Natural killer cell (primary cell): ENCODE data around the gene HEXB. TPM values are rescaled to one million over a fixed set of nuclear protein-coding genes. Genes with fewer than 3 reads are reported as not detected.
A peak's percentile ranks its signal among the peaks of the same experiment; 100 is the strongest.

Experiments used
- ATAC-seq, 3 donors: fragments of 150-1000 bp in 2 of 3; fragments of 200-7000 bp in 1 of 3; cut with Tn5 transposase; 1 replicate in 1 of 3; 2 replicates in 2 of 3; pipeline ENCODE4 v1.10.0; 2021; ENCODE audit warnings: mild to moderate bottlenecking in 2 of 3, moderate library complexity in 2 of 3
- DNase-seq, 2 donors: peaks; one replicate each; pipeline versions ENCODE4 v3.0.0 to v3.0.0-alpha.2; 2013 to 2021; ENCODE audit warnings: mixed read lengths in 1 of 2
- H3K27ac ChIP-seq: one replicate; pipeline ENCODE4 v1.5.1; 2013; ENCODE audit warnings: mild to moderate bottlenecking, low read length
- H3K27me3 ChIP-seq: one replicate; pipeline ENCODE4 v1.6.1; 2013; ENCODE audit warnings: low read length; ENCODE audit not compliant: control insufficient read depth, insufficient read depth
- H3K36me3 ChIP-seq: one replicate; pipeline ENCODE4 v1.6.1; 2013; ENCODE audit warnings: low read length; ENCODE audit not compliant: control insufficient read depth, insufficient read depth
- H3K4me1 ChIP-seq: one replicate; pipeline ENCODE4 v1.6.1; 2013; ENCODE audit warnings: low read length; ENCODE audit not compliant: control insufficient read depth, insufficient read depth
- H3K4me3 ChIP-seq: one replicate; pipeline ENCODE4 v1.5.1; 2013; ENCODE audit warnings: low read length
- H3K9me3 ChIP-seq: one replicate; pipeline ENCODE4 v1.6.1; 2013; ENCODE audit warnings: low read length; ENCODE audit not compliant: control insufficient read depth, insufficient read depth
- H3K27ac Mint-ChIP-seq, 2 donors: one replicate each; pipeline ENCODE4 v1.8.0; 2022; ENCODE audit warnings: mild to moderate bottlenecking in 2 of 2, mixed read lengths in 2 of 2, moderate library complexity in 1 of 2
- H3K27me3 Mint-ChIP-seq, 2 donors: one replicate each; pipeline ENCODE4 v1.8.0; 2022; ENCODE audit warnings: low read depth in 2 of 2, mixed read lengths in 2 of 2
- H3K36me3 Mint-ChIP-seq: one replicate; pipeline ENCODE4 v1.8.0; 2022; ENCODE audit warnings: mixed read lengths
- H3K4me1 Mint-ChIP-seq, 2 donors: one replicate each; pipeline ENCODE4 v1.8.0; 2022; ENCODE audit warnings: mixed read lengths in 2 of 2
- H3K4me3 Mint-ChIP-seq: one replicate; pipeline ENCODE4 v1.8.0; 2022; ENCODE audit warnings: mild to moderate bottlenecking, moderate library complexity, mixed read lengths
- H3K9me3 Mint-ChIP-seq, 2 donors: one replicate each; pipeline ENCODE4 v1.8.0; 2022; ENCODE audit warnings: mixed read lengths in 2 of 2
- WGBS: methylation state at CpG from one replicate; pipeline ENCODE4 v1.1.7; 2013; ENCODE audit warnings: missing lambda C conversion rate; ENCODE audit not compliant: insufficient coverage; 5-methylcytosine and 5-hydroxymethylcytosine counted together
- intact Hi-C: fragments of 100-400 bp; cut with micrococcal nuclease; formaldehyde crosslinking; loops from one replicate; pipeline ENCODE4 v1.14.2; 2022
- total RNA-seq, 4 donors: library from RNA; stranded (reverse); fragments of 120-200 nt in 1 of 4; gene quantifications; one replicate each; pipeline versions ENCODE4 v1.2.3 to v1.2.4, GENCODE V29; 2013 to 2022
- TF ChIP-seq, protein P1 (sequence below): fragments of 200-600 bp; IDR thresholded peaks from one replicate; pipeline ENCODE4 v1.8.0; 2022; ENCODE audit warnings: antibody characterized with exemption

HEXB gene
- total RNA-seq, result 10 to 100 TPM; 55.3 to 61.4 (median 55.5) TPM
- 66.3 TPM for total RNA-seq (2013)

DNA sequence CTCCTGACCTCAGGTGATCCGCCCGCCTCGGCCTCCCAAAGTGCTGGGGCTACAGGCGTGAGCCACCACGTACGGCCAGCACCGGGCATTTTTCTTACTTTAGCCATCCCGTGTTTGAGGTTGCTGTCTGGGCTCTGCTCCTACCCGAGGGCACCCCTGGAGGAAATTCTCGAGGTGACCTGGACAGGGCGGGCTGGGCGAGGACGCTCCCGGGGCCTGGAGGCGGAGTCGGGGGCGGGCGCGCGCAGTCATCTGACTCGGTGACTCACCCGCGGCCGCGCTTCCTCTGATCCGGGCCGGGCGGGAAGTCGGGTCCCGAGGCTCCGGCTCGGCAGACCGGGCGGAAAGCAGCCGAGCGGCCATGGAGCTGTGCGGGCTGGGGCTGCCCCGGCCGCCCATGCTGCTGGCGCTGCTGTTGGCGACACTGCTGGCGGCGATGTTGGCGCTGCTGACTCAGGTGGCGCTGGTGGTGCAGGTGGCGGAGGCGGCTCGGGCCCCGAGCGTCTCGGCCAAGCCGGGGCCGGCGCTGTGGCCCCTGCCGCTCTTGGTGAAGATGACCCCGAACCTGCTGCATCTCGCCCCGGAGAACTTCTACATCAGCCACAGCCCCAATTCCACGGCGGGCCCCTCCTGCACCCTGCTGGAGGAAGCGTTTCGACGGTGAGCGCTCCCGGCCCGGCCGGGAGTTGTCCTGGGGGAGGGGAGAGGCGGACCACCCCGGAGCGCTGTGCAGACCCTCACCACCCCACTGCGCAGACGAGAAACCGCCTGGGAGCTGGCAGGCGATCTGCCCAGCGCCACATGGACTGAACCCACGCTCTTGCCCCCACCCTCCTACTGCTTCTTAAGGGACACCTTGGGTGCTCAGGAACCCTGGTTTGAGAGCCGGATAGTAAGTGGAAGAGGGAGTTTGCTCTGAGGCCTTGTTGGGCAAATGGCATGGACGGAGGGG is at the start of gene HEXB:
HEXB (plus strand) TSS at position 334 of the 952 bp plus-strand sequence; CDS start at position 362, 28 bp downstream.
- intact Hi-C loops, result loop anchor here (2.0 kb wide), 1 partner anchor 82 kb away; the partner anchor contains the start of genes GFM2 and NSA2
- Histone ChIP-seq H3K4me1 (peaks cover 19% of the 10 kb centered on the region), H3K36me3 (peaks cover 4% of the 10 kb centered on the region), H3K9me3 (no peaks in the 10 kb centered on the region), H3K27me3 (no peaks in the 10 kb centered on the region), H3K27ac (peak within 1 kb of the TSS; percentile 73), H3K4me3 (peak within 1 kb of the TSS; percentile 93)
- TF ChIP-seq, protein P1, sequence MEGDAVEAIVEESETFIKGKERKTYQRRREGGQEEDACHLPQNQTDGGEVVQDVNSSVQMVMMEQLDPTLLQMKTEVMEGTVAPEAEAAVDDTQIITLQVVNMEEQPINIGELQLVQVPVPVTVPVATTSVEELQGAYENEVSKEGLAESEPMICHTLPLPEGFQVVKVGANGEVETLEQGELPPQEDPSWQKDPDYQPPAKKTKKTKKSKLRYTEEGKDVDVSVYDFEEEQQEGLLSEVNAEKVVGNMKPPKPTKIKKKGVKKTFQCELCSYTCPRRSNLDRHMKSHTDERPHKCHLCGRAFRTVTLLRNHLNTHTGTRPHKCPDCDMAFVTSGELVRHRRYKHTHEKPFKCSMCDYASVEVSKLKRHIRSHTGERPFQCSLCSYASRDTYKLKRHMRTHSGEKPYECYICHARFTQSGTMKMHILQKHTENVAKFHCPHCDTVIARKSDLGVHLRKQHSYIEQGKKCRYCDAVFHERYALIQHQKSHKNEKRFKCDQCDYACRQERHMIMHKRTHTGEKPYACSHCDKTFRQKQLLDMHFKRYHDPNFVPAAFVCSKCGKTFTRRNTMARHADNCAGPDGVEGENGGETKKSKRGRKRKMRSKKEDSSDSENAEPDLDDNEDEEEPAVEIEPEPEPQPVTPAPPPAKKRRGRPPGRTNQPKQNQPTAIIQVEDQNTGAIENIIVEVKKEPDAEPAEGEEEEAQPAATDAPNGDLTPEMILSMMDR, result no peak
- peak; percentile 87 to 96 (median 93) for ATAC-seq
- H3K4me3 Mint-ChIP-seq, result peak within 1 kb of the TSS; percentile 83
- H3K4me1 Mint-ChIP-seq, result peaks cover 15 to 30% of the 10 kb centered on the region in 2 donors
- H3K9me3 Mint-ChIP-seq, result no peaks in the 10 kb centered on the region
- H3K27me3 Mint-ChIP-seq, result peaks cover 0 to 16% of the 10 kb centered on the region in 2 donors
- H3K36me3 Mint-ChIP-seq, result no peaks in the 10 kb centered on the region
- WGBS, result 4% methylated on average over 78 of the region's 78 CpGs
- H3K27ac Mint-ChIP-seq, result peak within 1 kb of the TSS; percentile 57 to 89
- DNase-seq, result peak; percentile 87

DNA sequence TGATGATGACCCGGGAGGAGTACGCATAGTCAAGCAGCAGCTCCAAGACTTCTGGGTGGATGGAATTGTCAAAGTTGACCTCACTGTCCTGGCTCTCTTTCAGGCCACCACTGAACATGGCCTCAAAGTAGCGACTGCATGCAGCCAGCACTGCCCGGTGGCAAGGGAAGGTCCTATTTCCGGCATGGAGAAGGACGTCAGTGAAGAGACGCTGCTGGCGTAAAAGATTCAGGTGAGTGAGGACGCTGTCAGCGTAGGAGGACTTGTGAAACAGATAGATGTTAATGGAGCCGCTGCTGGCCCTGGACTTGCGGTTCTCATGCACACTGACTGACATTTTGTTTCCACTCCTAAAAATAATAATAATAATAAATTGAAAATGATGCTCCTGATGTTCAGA is 48.9 kb upstream of the HEXB start:
- H3K36me3 ChIP-seq, result no peaks in the 10 kb centered on the region
- no peak for DNase-seq
- H3K4me3 ChIP-seq, result no peak overlapping the region
- no peak overlapping the region for H3K4me3 Mint-ChIP-seq
- no peaks in the 10 kb centered on the region for H3K9me3 ChIP-seq
- no peaks in the 10 kb centered on the region for H3K27me3 Mint-ChIP-seq
- peaks cover 39% of the 10 kb centered on the region for H3K4me1 ChIP-seq
- no peaks in the 10 kb centered on the region for H3K9me3 Mint-ChIP-seq
- WGBS, result 96% methylated on average over 10 of the region's 12 CpGs
- no peak overlapping the region for H3K27ac ChIP-seq
- no peaks in the 10 kb centered on the region for H3K27me3 ChIP-seq
- peaks cover 63 to 70% of the 10 kb centered on the region in 2 donors for H3K4me1 Mint-ChIP-seq
- no peak overlapping the region for H3K27ac Mint-ChIP-seq
- no peaks in the 10 kb centered on the region for H3K36me3 Mint-ChIP-seq
- TF ChIP-seq, protein P1, result no peak
- ATAC-seq, result no peak
- intact Hi-C loops, result loop anchor here (10.0 kb wide), 1 partner anchor 1769 kb away; the partner anchor contains the start of gene IQGAP2

- no peaks in the 10 kb centered on the region for H3K36me3 Mint-ChIP-seq
- WGBS, result 93% methylated on average over 4 of the region's 4 CpGs
- ATAC-seq, result no peak
- Histone ChIP-seq H3K9me3 (no peaks in the 10 kb centered on the region), H3K27me3 (no peaks in the 10 kb centered on the region), H3K4me1 (peaks cover 39% of the 10 kb centered on the region), H3K4me3 (no peak overlapping the region), H3K27ac (no peak overlapping the region), H3K36me3 (no peaks in the 10 kb centered on the region)
- DNase-seq, result no peak
- H3K27me3 Mint-ChIP-seq, result no peaks in the 10 kb centered on the region
- H3K4me1 Mint-ChIP-seq, result peaks cover 62 to 70% of the 10 kb centered on the region in 2 donors
- TF ChIP-seq, protein P1, result no peak
- no peak overlapping the region for H3K27ac Mint-ChIP-seq
- H3K9me3 Mint-ChIP-seq, result no peaks in the 10 kb centered on the region
- no peak overlapping the region for H3K4me3 Mint-ChIP-seq
- intact Hi-C loops, result loop anchor here (10.0 kb wide), 1 partner anchor 1768 kb away; the partner anchor contains the start of gene IQGAP2
Observed at GRCh38 chr5:74636552-74636951, 48.5 kb upstream of the HEXB start.
